Measurements from ENCODE around the gene TSFM. TPM values are rescaled to one million over a fixed set of nuclear protein-coding genes. Genes with fewer than 3 reads are reported as not detected.

The TSFM gene
- total RNA-seq, 4 donors from 2014 or later: 9.4 to 21.2 (median 13.7) TPM

GRCh38 chr12:57809425-57809824 is 26.8 kb downstream of the TSFM start:
- Histone ChIP-seq H3K27ac (no peak overlapping the region), H3K36me3 (peaks cover 0 to 46% (median 0%) of the 10 kb centered on the region in 3 donors), H3K4me1 (no peaks in the 10 kb centered on the region), H3K27me3 (no peaks in the 10 kb centered on the region), H3K9me3 (no peaks in the 10 kb centered on the region), H3K4me3 (no peak overlapping the region)
- peak in 1 of 3 donors; percentile 3 for DNase-seq
- no peak for TF ChIP-seq CTCF (IDR thresholded peaks at IDR 0.05)
- TF ChIP-seq POLR2A (IDR thresholded peaks at IDR 0.05): no peak

GRCh38 chr12:57810450-57810849 is 27.9 kb downstream of the TSFM start:
- Histone ChIP-seq H3K36me3 (peaks cover 0 to 46% (median 0%) of the 10 kb centered on the region in 3 donors), H3K4me3 (no peak overlapping the region), H3K27ac (no peak overlapping the region), H3K9me3 (no peaks in the 10 kb centered on the region), H3K27me3 (no peaks in the 10 kb centered on the region), H3K4me1 (no peaks in the 10 kb centered on the region)
- TF ChIP-seq CTCF (IDR thresholded peaks at IDR 0.05) (no peak), POLR2A (IDR thresholded peaks at IDR 0.05) (no peak)
- peak in 1 of 3 donors; percentile 43 for DNase-seq

- no peak overlapping the region for H3K4me3 ChIP-seq
- H3K27me3 ChIP-seq: no peaks in the 10 kb centered on the region
- H3K36me3 ChIP-seq: peaks cover 0 to 44% (median 0%) of the 10 kb centered on the region in 3 donors
- H3K9me3 ChIP-seq: no peaks in the 10 kb centered on the region
- no peak for DNase-seq
- no peak overlapping the region for H3K27ac ChIP-seq
- no peaks in the 10 kb centered on the region for H3K4me1 ChIP-seq
- TF ChIP-seq POLR2A (IDR thresholded peaks at IDR 0.05): no peak
- TF ChIP-seq CTCF (IDR thresholded peaks at IDR 0.05): no peak
These were observed 28.6 kb downstream of the TSFM start for GRCh38 chr12:57811028-57811755.

- no peak overlapping the region for H3K4me3 ChIP-seq
- DNase-seq: no peak
- no peaks in the 10 kb centered on the region for H3K27me3 ChIP-seq
- TF ChIP-seq POLR2A (IDR thresholded peaks at IDR 0.05) (no peak), CTCF (IDR thresholded peaks at IDR 0.05) (no peak)
- H3K27ac ChIP-seq: no peak overlapping the region
- H3K4me1 ChIP-seq: peaks cover 0 to 11% (median 0%) of the 10 kb centered on the region in 4 donors
- peaks cover 0 to 22% (median 0%) of the 10 kb centered on the region in 3 donors for H3K36me3 ChIP-seq
- no peaks in the 10 kb centered on the region for H3K9me3 ChIP-seq
These were observed 30.8 kb downstream of the TSFM start for GRCh38 chr12:57813111-57813970.

GRCh38 chr12:57813971-57814772 is 31.6 kb downstream of the TSFM start:
- no peak overlapping the region for H3K4me3 ChIP-seq
- TF ChIP-seq CTCF (IDR thresholded peaks at IDR 0.05) (no peak), POLR2A (IDR thresholded peaks at IDR 0.05) (no peak)
- H3K36me3 ChIP-seq: peaks cover 0 to 18% (median 0%) of the 10 kb centered on the region in 3 donors
- no peaks in the 10 kb centered on the region for H3K9me3 ChIP-seq
- DNase-seq: no peak
- H3K27me3 ChIP-seq: no peaks in the 10 kb centered on the region
- H3K27ac ChIP-seq: no peak overlapping the region
- peaks cover 0 to 11% (median 0%) of the 10 kb centered on the region in 4 donors for H3K4me1 ChIP-seq
